GM18505 (cell line): Measurements from ENCODE around the gene GAK.

Source experiments
- ATAC-seq: cut with Tn5 transposase; IDR thresholded peaks from one replicate; pipeline ENCODE4 v1.9.1; 2021; ENCODE audit not compliant: unreplicated experiment
- POLR2A ChIP-seq: IDR thresholded peaks from 4 replicates; pipeline ENCODE4 v1.6.1; 2011; ENCODE audit warnings: borderline replicate concordance; ENCODE audit not compliant: insufficient read depth, insufficient read length; ENCODE audit errors: extremely low read depth

Gene GAK

DNA sequence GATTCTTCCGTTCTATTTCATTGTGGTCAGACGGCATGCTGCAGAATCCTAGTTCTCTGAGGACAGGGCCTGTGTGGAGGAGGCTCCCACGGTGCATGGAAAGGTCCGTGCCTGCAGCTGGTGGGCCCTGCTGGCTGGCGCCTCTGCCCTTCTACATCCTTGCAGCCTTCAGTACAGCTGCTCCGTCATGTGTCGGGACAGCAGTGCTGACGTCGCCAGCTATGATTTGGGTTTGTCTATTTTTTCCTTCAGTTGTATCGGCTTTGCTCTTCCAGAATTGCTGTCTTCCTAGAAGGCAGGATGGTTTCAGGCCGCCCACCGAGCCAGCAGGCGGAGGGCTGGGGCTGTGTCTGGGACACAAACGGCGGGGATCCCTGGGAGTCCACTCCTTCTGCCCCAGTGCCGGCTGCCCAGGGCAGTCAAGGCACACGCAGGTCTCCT, 74.1 kb downstream of the GAK start:
- no peak for TF ChIP-seq POLR2A
- no peak for ATAC-seq

DNA sequence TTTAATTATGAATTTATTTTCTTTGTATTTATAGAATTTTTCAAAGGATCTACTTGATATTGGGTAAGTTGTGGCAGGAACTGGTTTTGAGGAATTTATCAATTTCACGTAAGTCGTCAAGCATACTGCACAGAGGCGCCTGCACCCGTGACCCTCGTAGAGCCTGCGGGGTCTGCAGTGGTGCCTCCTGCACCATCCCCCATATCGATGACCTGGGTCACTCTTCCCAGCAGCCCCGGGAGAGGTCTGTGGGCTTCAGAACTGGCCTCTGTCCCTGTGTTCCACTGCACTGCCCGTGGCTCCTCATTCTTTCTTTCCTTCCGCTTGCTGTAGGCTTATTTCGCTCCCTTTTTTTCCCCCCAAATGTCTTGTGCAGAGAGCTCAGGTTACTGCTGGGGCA, 74.7 kb downstream of the GAK start:
- no peak for TF ChIP-seq POLR2A
- ATAC-seq = no peak

DNA sequence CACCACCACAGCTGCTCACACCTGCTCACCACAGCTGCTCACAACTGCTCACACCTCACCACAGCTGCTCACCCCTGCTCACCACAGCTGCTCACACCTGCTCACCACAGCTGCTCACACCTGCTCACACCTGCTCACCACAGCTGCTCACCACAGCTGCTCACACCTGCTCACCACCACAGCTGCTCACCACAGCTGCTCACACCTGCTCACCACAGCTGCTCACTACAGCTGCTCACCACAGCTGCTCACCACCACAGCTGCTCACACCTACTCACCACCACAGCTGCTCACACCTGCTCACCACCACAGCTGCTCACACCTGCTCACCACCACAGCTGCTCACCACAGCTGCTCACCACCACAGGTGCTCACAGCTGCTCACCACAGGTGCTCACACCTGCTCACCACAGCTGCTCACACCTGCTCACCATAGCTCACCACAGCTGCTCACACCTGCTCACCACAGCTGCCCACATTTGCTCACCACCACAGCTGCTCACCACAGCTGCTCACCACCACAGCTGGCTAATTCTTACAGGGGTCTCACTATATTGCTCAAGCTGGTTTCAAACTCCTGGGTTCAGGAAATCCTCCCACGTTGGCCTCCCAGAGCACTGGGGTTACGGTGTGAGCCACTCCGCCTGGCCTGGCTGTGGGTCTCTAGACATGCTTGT, 75.8 kb downstream of the GAK start:
- ATAC-seq = no peak
- TF ChIP-seq POLR2A = no peak

DNA sequence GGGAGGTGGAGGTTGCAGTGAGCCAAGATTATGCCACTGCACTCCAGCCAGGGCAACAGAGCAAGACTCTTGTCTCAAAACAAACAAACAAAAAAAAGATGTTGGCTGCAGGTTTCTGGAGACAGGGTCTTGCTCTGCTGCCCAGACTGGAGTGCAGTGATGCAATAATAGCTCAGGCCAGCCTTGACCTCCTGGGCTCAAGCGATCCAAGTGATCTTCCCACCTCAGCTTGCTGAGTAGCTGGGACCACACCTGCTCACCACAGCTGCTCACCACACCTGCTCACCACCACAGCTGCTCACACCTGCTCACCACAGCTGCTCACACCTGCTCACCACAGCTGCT, 76.3 kb downstream of the GAK start:
- no peak for TF ChIP-seq POLR2A
- ATAC-seq = no peak

DNA sequence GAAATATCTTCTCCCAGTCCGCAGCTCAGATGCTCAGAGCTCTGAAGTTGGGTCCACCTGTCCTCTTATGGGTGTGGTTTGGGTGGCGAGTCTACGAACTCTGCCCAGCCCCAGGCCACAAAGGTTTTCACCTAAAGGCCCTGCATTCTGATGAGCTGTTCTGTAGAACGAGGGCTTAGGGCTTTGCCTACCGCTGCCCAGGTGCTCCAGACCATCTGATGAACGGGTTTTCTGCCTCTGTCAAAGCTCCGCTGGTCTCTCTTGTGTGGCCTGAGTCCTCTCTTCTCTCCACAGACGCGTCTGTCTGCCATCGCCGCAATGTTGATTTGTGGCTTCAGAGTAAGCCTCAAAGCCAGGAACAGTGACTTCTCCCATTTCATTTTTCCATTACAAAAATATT, 77.8 kb downstream of the GAK start:
- no peak for ATAC-seq

DNA sequence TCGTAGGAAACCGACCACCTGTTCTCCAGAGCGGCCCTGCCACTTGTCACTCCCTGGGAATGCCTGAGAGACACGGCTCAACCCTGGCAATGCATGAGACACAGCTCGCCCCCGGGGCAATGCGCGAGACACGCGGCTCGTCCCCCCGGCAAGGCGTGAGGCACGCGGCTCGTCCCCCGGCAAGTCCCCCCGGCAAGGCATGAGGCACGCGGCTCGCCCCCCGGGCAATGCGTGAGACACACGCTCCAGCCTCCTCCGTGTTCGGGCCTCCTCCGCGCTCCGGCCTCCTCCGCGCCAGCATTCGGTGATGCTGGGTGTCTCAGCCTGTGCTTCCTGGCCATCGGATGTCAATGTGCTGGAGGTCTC, 78.7 kb downstream of the GAK start:
- no peak for ATAC-seq
- no peak for TF ChIP-seq POLR2A

More for the DNA sequence above, 77.8 kb downstream of the GAK start:
- TF ChIP-seq POLR2A = no peak

DNA sequence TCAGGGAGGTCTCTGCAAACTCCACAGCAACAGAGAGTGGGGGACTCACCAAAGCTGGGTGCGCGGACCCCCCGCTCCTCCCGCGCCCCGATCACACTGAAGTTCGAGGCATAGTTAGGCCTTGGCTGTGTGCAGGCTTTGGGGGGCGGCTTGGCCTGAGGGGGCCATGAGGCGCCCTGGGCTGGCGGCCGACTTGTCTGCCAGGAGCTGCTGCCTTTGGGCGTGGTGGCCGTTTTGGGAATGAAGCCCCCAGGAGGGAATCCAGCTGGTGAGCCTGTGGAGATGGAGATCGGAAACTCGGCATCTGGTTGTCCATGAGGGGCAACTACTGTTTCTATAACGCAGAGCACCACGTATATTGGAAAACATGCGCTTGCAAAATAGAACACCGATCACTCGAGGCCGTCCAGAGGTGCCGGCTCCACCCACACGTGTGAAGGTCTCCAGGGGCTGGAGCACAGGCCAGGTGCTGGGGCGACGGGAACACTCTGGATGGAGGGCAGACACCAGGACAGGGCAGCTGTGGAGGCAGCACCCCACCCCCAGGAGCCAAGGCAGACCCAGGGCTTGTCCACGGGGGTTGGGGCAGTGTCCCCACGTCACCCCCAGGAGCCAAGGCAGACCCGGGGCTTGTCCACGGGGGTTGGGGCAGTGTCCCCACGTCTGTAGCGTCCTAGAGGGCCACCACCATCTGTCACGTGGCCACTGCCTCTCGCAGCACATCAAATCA, 80.2 kb downstream of the GAK start:
- no peak for ATAC-seq
- TF ChIP-seq POLR2A = no peak

DNA sequence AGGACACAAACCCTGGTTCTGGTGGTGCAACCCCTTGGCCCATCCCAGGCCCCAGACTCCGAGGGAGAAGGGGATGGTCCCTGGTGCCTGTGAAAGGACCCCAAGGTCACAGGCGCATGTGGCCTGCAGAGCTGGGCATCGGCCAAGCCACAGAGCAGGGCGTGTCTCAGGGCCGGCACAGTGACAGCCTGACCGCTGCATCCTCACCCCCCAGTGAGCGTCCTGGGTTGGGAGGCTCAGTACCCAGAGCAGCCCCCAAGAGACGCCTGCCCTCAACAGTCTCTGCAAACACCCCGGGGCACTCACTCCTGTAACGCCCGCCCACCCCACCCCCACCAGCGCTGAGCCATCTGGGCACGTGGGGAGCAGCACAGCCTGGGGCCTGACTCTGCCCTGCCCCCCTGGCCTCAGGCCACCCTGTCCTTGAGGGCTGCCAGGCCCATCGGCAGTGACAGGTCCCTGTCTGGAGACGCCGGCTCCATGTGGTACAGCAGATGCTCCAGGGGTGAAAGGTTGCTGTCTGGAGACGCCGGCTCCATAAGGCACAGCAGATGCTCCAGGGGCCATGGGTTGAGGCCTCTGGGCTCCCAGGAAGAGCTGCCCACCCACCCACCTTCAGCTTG, 81.7 kb downstream of the GAK start:
- no peak for ATAC-seq
- TF ChIP-seq POLR2A = no peak

DNA sequence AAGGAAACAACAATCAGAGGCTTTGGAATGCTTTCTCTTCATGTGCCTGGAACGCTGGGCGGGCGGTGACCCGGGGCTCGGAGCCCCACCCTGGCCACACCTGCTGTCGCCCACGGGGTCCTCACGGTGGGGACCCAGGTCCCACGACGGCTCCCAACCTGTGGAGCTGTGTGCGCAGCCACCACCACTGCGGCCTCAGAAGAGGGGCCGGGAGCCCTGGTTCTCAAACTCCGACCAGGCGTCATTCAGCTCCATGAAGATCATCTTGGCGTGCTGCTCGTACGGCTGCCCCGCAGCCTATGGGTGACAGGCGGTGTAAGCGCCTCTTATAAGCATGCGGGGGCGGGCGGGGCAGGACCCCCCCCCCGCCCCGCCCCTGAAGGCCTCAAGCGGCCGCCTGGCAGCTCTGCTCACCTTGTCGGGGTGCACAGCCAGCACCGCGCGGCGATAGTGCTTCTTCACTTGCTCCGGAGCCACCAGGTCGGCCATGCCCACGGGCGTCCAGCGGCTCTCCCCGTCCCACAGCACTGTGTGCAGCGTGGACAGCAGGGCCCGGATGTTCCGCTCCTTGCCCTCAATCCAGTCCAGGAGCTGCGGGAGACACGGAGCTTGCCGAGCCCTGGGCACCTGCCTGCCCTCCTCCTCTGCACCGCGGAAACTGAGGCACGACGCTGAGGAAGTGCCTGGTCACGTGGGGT, 82.5 kb downstream of the GAK start:
- TF ChIP-seq POLR2A = no peak
- no peak for ATAC-seq

DNA sequence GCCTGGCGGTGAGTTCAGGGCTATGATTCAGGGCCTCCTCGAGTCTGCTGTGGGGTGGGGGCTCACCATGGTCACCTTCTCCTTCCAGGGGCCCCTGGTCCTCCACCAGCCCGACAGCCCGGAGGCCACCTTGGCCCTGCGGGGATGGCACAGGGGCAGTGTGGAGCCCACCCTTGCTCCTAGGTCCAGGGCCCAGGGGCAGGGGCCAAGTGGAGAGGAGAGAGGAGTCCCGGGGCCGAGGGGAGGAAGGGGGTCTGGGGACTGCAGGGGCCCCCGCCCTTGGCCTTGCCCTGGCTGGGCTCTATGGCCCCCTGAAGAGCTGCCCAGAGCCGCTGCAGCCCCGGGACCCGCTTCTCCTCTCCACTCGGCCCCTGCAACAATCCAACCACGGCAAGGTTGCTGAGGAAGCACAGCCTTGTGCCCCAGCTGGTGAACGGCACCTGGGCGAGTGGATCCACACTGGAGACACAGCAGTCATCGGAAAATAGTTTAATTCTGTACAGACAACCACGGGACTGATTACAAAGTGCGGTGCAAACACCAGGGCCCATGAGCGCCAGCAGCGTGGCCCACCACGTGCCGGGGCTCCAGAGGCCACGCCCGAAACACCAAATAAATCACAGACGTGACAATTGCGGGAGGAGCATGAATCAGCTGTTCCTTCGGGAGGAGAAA, 83.2 kb downstream of the GAK start:
- TF ChIP-seq POLR2A = no peak
- ATAC-seq = no peak

DNA sequence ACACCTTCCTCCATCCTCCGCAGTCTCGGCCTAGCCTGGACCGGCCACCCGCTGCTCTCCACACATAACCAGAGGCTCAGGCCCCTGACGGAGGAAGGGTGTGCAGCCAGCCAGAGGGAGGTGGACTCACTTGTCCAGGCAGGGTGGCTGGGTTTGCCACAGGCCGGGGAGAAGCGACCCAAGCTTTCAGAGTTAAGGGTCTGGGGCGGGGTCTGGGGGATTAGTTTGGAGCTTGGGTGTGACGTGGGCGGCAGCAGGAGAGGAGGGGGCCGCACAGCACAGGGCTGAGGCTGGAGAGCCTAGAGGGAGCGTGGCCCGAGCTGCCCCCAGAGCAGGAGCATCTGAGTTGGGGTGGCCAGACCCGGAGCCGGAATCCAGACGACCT, 83.8 kb downstream of the GAK start:
- no peak for TF ChIP-seq POLR2A
- ATAC-seq = no peak

DNA sequence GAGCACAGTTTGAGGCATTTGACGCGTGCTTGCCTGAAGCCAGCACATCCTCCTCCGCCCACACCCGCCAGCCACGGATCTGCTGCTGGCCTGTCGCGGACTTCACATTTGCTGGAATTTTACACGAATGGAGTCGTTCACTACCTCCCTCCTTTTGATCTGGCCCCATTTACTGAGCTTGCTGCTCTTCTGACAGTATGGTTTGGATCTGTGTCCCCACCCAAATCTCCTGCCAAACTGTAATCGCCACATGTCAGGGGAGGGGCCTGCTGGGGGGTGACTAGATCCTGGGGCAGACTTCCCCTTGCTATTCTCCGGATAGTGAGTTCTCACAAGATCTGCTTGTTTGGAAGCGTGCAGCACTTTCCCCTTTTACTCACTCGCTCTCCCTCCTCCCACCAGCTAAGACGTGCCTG, 86.3 kb downstream of the GAK start:
- TF ChIP-seq POLR2A = no peak
- no peak for ATAC-seq

DNA sequence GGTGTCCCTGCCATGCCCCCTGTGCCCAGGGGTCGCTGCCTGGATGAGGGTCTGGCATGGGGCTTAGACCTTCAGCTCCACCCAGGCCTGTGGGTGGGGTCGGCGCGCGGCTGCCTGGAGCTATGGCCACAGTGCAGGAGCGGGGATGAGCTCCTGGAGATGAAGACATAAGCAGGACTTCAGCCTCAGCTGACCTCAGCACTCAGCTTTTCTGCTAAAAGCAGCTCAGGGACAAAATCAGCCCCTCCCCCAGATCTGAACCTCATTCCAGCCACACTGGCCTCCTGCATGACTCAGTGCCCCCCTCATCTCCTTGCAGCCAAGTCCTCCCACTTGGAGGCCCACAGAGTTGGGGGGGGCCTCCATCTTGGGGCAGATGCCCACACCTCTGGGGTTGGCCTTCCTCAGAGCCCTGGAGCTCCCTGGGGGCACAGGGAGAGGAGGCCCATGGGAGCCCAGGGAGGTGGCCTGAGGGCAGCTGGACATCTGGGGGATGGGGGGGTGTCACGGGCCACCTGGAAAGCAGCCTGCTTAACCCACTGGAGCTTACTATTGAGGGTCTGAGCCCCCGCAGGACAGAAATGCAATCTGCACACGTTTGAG, 86.8 kb downstream of the GAK start:
- ATAC-seq = no peak
- TF ChIP-seq POLR2A = no peak

DNA sequence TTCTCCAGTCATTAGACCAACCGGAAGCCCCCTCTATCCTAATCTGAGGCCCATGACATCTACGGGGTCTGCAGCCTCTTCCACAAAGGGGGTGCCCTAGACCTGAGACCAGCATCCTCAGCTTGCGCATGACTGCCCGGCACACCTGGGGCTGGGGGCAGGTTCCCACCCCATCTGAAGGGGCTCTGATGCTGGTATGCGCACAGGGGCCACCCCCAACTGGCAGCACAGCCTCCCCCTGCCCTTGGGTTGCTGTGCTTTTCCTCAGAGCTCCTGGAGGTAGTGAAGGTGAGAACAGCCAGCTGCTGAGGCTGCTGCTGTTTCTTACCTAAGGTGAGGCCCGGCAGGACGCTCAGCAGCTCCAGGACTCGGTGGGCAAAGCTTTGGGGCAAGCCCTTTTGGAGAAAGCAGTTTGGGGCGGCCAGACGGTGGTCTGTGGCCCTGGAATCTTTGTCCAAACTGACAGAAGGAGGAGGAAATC, 87.3 kb downstream of the GAK start:
- no peak for ATAC-seq
- no peak for TF ChIP-seq POLR2A
